Measurements from ENCODE around the gene MFAP4. TPM values are rescaled to one million over a fixed set of nuclear protein-coding genes. Genes with fewer than 3 reads are reported as not detected.

MFAP4 gene
- total RNA-seq, 4 donors from 2014 or later: 30.6 to 131 (median 53.4) TPM

DNA sequence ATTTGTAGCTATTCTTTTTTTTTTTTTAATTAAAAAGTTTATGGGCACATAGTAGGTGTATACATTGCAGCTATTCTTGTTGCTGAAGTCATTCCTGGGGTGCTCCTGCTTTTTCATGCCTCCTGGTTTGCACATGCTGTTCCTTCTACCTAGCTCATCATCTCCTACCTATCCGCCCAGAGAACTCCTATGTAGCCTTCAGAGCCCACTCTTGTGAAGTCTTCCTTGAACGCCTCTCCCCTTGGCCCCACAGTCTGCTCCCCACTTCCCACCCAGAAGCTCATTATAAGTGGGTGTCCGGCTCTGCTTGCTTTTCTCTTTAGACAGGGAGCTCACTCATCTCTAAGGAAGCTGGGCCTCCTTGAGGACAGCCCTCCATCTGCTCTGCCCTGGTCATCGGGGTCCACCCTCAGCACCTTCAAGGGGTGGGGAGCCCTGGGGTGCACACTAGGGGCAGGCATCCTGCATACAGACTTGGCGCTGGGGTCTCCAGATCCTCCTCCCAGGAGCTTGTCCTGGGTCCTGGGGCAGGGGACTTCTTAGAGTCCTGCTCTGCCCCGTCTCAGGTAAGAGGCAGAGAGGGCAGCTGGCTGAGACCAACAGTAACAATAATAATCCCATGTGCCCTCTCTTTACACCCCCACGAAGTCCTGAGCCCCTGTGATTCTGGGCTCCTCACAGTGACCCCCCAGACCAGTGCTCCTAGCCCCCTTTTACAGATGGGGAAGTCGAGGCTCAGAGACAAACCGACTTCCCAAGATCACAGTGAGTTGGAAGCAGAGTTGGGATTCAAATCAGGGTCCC lies 21.0 kb downstream of the MFAP4 start:
- DNase-seq (ENCODE audit: low spot score in 2 of 2): no peak
- Histone ChIP-seq H3K9me3 (no peaks in the 10 kb centered on the region), H3K4me1 (peaks cover 0 to 54% (median 18%) of the 10 kb centered on the region in 4 donors), H3K27ac (no peak overlapping the region), H3K4me3 (no peak overlapping the region), H3K27me3 (no peaks in the 10 kb centered on the region), H3K36me3 (no peaks in the 10 kb centered on the region)
- no peak for TF ChIP-seq POLR2A (IDR thresholded peaks at IDR 0.05)
- TF ChIP-seq EP300 (IDR thresholded peaks at IDR 0.05): no peak
- TF ChIP-seq, protein P1, sequence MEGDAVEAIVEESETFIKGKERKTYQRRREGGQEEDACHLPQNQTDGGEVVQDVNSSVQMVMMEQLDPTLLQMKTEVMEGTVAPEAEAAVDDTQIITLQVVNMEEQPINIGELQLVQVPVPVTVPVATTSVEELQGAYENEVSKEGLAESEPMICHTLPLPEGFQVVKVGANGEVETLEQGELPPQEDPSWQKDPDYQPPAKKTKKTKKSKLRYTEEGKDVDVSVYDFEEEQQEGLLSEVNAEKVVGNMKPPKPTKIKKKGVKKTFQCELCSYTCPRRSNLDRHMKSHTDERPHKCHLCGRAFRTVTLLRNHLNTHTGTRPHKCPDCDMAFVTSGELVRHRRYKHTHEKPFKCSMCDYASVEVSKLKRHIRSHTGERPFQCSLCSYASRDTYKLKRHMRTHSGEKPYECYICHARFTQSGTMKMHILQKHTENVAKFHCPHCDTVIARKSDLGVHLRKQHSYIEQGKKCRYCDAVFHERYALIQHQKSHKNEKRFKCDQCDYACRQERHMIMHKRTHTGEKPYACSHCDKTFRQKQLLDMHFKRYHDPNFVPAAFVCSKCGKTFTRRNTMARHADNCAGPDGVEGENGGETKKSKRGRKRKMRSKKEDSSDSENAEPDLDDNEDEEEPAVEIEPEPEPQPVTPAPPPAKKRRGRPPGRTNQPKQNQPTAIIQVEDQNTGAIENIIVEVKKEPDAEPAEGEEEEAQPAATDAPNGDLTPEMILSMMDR (IDR thresholded peaks at IDR 0.05): no peak
- 84 to 88% methylated on average over 9 of the region's 9 CpGs for WGBS, 2 donors

DNA sequence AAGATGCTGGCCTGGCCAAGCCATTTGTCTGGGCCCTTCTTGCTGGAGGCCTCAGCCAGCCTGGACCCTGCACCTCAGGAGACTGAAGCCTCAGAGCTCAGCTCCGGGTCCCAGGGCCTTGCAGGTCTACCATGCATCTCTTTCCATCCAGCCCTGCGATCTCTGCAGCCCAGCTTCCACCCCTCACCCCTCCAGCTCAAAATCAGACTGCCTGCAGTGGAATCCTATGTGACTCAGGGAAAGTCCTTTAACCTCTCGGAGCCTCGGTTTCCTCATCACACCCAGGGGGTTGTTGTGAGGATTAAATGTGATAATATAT lies 21.5 kb downstream of the MFAP4 start:
- no peak for DNase-seq (ENCODE audit: low spot score in 2 of 2)
- no peaks in the 10 kb centered on the region for H3K27me3 ChIP-seq
- no peaks in the 10 kb centered on the region for H3K36me3 ChIP-seq
- 86 to 93% methylated on average over 4 of the region's 4 CpGs for WGBS, 2 donors
- peak overlapping the region in 1 of 4 donors; percentile 97 for H3K27ac ChIP-seq
- H3K4me3 ChIP-seq: no peak overlapping the region
- TF ChIP-seq, protein P1 (IDR thresholded peaks at IDR 0.05): no peak
- TF ChIP-seq POLR2A (IDR thresholded peaks at IDR 0.05) (no peak), EP300 (IDR thresholded peaks at IDR 0.05) (no peak)
- no peaks in the 10 kb centered on the region for H3K9me3 ChIP-seq
- peaks cover 0 to 53% (median 16%) of the 10 kb centered on the region in 4 donors for H3K4me1 ChIP-seq

DNA sequence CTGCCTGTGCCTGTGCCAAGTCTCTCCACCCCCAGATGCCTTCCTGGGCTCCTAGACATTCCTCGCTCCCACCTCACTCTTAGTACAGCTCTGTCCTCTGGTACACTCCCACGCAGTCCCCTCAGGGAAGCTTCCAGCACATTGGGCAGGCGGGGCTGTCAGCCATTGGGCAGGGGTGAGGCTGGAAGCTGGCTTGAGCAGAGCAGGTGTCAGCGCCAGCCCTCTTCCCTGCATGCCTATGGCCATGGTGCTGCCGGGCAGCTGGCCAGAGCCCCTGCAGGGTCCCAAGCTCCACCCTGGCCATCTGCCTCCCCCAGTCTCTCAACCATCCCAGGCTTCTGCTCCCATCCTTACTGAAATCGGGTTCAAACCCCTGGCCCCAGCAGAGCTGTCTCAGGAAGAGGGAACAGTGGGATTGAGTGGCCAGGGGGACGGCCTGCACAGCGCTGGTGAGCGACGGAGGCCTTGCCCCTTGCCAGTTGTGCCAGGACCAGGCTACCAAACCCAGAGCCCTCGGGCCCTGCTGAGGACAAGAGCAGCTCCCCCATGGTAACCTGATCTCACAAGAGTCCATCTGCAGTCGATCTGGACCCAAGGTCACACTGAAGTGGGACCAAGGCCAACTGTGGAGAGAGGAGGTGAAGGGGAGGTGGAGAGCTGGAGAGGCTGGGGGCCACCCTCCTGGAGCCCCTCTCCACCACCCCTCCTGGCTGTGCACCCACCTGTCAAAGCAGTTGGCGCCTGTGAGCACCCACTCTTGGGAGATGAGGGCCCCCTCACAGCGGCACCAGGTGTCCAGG lies 22.1 kb downstream of the MFAP4 start:
- DNase-seq (ENCODE audit: low spot score in 2 of 2): no peak
- no peaks in the 10 kb centered on the region for H3K27me3 ChIP-seq
- TF ChIP-seq POLR2A (IDR thresholded peaks at IDR 0.05): no peak
- TF ChIP-seq, protein P1 (IDR thresholded peaks at IDR 0.05): no peak
- TF ChIP-seq EP300 (IDR thresholded peaks at IDR 0.05): no peak
- H3K9me3 ChIP-seq: no peaks in the 10 kb centered on the region
- WGBS, 2 donors: 78 to 80% methylated on average over 9 to 14 of the region's 14 CpGs
- peaks cover 0 to 48% (median 13%) of the 10 kb centered on the region in 4 donors for H3K4me1 ChIP-seq
- H3K4me3 ChIP-seq: no peak overlapping the region
- H3K36me3 ChIP-seq: peaks cover 0 to 5% (median 0%) of the 10 kb centered on the region in 3 donors
- peak overlapping the region in 3 of 4 donors; percentile 25 to 97 (median 29) for H3K27ac ChIP-seq

DNA sequence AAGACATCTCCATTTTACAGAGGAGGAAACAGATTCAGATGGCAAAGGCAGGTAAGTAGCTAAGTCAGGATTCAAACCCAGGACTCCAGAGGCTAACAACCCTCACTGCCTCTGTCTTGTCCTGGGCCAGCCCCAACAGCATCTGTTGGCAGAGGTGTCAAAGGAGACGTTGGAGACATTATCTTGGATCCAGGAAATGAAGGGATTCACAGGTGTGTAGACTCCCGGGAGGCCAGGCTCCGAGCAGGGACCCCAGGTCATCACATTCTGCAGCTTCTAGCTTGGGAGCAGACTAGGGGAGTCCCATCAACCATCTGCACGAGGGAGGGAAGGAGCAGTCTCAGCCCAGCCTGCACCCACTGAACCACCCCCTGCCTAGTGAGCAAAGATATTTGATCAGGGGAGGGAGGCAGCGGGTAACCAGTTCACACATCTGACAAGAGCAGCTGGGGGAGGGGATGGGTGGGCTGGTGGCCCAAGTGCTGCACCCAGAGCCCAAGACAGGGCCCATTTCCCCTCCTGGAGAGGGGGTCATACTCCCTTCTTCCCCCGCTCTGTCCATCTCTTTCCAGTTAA lies 23.4 kb downstream of the MFAP4 start:
- Histone ChIP-seq H3K36me3 (peaks cover 0 to 17% (median 0%) of the 10 kb centered on the region in 3 donors), H3K9me3 (no peaks in the 10 kb centered on the region), H3K27me3 (no peaks in the 10 kb centered on the region), H3K4me1 (peaks cover 0 to 41% (median 12%) of the 10 kb centered on the region in 4 donors), H3K4me3 (no peak overlapping the region), H3K27ac (peak overlapping the region in 2 of 4 donors; percentile 63 to 97)
- DNase-seq (ENCODE audit: low spot score in 2 of 2): no peak
- 45 to 64% methylated on average over 6 of the region's 6 CpGs for WGBS, 2 donors
- TF ChIP-seq EP300 (IDR thresholded peaks at IDR 0.05): no peak
- TF ChIP-seq, protein P1 (IDR thresholded peaks at IDR 0.05): no peak
- TF ChIP-seq POLR2A (IDR thresholded peaks at IDR 0.05): no peak
